GM03348 (cell line): ENCODE results near the gene TYMP.
A peak's percentile ranks its signal among the peaks of the same experiment; 100 is the strongest.

ENCODE experiments used
- DNase-seq: peaks from one replicate; pipeline ENCODE4 v3.0.0; 2012; ENCODE audit warnings: low spot score

TYMP gene, protein sequence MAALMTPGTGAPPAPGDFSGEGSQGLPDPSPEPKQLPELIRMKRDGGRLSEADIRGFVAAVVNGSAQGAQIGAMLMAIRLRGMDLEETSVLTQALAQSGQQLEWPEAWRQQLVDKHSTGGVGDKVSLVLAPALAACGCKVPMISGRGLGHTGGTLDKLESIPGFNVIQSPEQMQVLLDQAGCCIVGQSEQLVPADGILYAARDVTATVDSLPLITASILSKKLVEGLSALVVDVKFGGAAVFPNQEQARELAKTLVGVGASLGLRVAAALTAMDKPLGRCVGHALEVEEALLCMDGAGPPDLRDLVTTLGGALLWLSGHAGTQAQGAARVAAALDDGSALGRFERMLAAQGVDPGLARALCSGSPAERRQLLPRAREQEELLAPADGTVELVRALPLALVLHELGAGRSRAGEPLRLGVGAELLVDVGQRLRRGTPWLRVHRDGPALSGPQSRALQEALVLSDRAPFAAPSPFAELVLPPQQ

DNA sequence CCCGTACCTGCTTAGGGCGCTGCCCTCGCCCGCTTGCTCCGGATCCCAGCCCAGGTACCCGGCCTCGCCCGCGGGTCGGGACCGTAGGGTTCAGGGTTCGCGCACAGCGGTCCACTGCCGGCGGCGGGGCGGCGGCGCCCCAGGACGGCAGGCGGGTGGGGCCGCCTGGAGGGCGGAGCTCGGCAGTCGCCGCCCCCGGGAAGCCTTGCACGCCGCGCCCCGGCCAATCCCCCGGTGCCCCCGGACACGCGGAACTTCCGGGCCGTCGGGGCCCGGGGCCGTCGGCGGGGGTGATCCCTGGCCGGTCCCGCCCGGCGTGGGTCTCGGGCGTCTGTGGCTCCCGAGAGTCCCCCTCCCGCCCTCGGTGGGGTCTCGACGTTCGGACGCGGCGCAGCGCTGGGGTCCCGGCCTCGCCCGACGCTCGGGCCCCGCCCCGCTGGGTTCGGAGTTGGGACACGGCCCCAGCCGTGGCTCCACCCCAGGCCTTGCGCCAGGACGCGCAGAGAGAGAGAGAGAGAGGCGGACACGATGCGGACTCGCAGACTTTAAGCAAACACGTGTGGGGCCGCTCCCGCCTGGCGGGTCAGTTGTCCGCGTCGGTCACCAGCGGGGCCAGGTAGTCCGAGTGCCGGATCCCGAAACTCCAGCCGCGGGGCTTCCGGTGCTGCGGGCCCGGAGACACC lies at the start of gene TYMP:
TYMP (minus strand) TSS at position 116 of the 683 bp plus-strand sequence. CDS start 303 bp downstream, outside the sequence.
- DNase-seq: peak; percentile 89

DNA sequence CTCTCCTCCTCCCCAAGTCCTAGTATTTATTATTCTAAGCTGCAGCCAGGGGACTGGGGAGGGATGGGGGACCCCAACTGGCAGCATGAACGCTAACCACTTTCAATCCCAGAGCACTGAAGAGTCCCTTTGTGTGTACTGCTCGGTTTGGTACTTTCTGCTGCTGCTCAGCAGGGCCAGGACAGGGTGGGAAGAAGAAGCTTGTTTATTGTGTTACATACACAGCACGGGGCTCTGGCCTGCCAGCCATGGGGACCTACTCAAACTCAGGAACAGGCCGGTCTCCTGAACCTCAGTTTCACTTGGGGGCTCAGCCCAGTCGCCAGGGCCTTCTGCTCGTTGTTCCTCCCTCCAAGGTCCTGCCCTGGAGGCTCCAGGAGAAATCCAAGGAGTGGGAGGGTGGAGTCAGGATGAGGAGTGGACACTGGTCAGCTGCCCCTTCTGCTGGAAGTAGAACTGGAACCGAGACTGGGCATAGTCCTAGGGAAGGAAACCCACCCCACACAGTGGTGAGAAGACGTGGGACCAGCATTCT lies 49.0 kb upstream of the TYMP start:
- DNase-seq: no peak

DNA sequence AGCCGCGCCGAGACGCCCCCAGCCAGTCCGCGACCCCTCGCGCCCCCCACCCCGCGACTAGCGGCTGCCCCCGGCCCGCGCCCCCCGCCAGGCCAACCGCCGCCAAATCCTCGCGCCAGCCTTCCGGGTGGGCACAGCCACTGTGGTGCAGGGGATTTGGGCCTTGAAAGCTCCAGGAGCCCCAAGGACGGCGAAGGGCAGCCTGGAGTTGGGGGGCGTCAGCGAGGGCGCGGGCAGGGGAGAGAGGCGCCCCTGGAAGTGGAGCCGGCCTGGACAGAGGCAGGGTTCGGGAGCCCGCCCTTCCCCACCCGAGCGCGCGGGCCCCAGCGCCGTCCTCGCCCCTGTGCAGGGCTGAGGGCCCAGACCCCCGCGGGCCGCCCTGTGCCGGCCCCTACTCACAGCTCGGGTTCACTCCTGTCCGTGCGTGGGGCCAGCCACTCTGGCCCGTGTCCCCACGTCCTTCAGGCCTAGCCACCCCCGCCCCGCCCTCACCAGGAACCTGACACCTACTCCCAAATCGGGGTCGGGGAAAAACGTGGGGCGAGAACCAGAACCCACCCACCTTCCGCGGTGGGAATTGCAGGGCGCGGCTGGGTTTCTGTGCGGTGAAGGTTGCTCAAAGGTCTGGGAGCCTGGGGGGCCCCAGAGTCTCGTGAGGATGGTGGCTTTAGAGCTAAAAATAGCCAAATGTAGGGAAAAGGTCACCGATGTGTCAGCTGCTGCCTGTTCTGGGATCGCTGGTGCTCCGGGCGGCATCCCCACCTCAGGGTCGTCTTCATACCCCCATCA lies 48.4 kb upstream of the TYMP start, which contains the start of gene CPT1B:
CPT1B (minus strand) TSS at position 441 of the 789 bp plus-strand sequence. CDS start 512 bp downstream, outside the sequence.
- DNase-seq: peak; percentile 30

DNA sequence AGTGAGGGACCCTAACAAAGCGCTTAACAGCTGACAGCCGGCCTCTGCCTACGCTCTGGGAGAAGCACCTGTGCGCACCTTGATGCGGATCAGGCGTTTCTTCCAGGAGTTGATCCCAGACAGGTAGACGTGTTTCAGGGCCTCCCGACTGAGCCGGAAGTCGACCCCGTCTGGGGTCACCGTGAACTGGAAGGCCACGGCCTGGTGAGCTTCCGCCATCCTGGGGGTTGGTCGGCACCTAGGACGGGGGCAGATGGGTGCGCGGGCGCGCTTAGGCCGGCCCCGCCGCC lies 47.8 kb upstream of the TYMP start:
- DNase-seq: no peak

DNA sequence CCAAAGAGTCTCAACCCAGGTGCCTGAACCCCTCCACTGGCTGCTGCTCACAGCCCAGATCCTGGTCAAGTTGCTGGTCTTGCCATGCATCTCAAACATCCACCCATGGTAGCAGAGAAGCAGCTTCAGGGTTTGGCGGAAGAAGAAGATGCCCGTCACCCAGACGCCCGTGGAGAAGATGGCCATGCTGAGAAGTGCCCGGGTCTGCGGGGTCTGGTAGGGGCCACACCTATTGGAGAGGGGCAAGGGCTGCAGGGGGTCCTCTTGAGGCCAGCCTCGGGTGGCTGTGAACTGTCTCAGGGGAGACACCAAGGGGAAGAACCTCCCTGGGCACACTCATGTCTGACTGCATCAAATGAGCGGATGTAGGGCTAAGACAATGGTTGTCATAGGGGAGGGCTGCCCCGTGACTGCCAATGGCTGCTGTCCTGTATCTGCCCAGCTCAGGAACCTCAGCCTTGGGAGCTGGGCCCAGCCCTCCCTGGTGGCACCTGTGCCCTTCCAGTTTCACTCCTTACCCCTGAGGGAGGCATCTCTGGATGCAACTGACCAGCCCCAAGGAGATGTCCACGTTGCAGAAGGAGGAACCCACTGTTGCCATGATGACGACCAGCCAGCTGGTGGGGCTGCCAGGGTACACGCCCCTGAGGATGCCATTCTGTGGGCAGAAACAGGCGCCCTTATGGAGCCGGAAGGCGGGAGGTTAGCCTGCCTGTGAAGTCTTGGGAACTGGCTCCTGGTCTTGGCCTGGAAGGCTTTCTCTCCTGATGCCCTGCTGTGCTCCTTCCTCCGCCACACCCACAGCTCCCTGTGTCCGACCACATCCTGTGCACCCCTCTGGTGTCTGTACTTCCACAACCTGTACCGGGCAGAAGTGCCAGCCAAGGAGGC lies 47.2 kb upstream of the TYMP start:
- no peak for DNase-seq

DNA sequence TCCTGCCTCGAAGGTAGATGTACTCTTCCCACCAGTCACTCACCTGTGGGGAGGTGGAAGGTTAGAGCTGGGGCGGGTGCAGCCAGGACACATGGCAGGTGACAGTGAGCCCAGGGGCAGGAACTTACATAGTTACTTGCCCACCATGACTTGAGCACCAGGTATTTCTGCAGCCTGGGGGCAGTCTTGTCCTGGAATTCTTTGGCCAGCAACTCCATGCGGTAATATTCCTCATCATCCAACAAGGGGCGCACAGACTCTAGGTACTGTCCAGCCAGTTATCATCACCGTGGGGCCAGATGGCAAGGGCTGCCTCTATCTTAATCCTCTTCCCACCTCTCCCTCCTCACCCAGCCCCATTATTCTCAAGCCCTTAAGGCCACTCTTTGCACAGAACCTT lies 46.3 kb upstream of the TYMP start:
- DNase-seq: no peak

DNA sequence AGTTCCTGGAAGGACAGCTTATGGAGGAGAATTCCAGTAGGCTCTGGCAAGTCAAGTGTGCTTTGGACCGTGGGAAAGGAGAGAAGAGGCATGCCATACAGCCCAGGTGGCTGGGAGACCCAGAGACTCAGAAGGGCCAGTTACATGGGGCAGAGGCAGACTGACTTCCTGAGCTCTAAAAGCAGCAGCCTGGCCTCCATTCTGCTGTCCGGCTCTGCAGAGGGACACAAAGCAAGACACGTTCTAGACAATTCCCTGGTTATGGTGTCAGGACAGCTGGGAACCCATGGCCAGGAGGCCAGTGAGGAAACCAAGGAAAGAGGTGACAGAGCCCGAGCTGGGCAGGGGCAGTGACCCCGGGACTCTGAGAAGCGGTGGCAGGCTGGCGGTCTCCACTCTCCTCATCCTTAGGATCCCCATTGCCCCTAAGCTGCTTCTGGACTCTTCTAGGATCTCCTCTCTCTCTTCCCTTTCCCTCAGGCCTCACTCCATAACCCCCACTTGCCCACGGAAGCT lies 45.7 kb upstream of the TYMP start:
- no peak for DNase-seq

DNA sequence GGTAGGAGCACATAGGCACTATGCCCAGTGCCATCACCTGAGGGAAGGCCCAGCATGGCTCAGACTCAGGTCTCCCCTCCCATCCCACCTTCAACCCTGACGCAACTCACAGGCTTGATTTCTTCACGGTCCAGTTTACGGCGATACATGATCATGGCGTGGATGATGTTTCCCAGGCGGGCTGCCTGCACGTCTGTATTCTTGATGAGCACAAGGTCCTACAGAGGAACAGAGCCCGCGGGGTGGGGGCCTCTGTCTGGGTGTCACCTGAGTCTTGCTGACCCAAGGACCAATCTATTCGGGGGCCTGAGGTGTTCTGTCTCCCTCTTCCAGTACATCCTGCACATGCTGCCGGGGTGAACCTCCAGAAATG lies 44.6 kb upstream of the TYMP start:
- DNase-seq: no peak

DNA sequence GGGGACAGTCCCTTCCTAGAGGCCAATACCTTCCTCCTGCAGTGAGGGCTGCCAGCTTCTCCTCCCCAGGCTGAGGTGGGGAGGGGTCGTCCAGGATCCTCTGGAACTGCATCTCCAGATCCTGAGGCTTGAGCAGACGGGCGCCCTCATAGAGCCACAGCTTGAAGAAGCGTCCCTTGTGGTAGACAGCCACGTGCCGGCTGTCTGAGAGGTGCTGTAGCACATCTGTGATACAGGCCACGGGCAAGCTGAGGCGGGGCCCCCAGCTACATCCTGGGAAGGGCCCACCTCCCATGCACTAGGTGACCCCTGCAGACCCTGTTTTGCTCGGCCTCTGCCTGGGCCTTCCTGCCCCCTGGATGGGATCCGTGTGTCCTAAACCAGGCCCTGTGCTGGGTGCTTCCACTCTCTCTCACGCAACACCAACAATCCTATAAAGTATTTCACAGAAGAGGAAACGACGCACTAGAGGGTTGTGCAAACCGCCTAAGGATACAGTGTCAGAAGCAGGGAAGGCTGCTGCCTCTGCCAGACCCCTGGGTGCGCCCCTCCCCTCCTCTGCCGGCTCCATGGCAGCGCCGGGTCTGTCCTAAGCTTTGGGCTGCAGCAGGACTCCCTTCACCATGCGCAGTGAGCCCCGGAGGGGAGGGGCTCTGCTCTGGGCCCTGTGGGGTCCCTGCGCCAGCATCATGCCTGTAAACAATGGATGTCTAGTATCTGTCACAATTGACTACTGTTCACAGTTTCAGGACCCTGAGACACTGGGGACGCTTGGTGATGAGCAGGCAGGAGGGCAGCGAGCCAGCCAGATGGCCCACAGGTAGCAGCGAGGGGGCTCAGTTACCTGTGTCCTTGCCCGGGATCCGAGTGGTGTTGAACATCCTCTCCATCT lies 43.9 kb upstream of the TYMP start:
- DNase-seq: no peak

DNA sequence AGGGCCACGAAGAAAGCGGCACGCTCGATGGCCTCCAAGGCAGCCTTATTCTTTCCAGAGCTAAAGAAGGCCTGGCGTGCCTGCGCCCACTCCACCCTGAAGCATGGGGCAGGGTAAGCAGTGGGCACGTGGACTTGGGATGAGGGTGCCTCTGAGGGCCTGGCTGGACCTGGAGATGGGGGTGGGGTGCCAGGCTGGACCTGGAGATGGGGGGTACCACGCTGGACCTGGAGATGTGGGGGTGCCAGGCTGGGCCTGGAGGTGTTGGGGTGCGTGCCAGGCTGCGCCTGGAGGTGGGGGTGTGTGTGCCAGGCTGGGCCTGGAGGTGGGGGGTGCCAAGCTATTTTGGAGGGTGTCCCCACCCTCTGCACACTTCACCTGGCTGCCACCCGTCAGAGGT lies 43.2 kb upstream of the TYMP start:
- no peak for DNase-seq

DNA sequence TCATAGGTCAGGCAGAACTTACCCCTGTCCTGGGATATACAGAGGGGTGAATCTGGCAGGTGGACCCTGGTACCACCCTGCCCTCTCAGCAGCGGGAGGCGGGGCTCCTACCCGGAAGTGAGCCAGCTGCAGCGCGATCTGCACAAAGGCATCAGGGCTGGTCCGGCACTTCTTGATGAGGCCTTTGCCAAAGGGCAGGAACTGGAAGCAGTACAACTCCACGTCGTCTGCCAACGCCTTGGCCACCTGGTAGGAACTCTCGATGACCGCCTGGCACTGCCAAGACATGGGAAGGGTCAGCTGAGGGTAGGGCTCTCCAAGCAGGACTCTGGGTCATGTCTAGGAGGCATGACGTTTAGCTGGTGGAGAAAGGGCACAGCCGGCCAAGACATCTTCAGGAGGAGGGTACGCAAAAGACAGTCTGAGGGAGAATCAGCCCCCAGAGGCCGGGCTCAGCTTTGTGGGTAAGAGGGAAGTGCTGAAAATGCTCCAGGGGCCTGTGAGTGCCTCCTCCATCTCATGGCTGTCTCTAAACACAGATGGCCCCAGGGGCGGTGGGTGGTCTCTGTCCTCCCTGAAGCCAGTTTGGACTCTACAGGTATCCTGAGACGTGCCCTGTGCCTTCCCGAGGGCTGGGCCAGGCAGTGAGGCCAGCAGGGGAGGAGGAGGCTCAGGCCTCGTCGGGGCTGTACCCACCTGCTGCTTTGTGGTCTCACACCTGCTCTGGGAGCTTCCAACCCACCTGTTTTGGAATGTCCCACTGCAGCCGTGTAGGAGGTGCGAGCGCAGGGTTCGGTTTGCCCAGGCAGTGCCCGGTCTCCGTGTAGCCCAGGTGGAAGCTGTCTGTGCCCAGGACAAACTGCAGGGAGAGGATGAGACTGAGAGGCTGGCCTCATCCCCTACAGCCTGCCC lies 41.7 kb upstream of the TYMP start:
- DNase-seq: no peak

DNA sequence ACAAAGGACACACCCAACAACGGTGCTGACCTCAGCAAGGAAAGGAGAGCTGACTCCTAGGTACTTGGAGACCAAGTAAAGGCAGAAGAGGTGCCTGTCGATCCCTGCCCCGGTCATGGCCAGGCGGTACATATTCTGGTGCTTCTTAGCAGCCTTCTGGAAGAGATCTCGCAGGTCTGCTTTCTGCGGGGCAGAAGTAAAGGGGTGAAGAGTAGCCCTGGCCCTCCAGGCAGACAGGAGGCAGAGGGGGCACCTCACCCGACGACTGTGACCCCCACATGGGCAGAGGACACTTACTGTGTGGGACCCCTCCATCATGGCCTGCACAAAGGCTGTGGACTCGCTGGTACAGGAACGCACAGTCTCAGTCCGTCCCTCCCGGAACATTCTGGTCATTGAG lies 41.0 kb upstream of the TYMP start:
- no peak for DNase-seq

DNA sequence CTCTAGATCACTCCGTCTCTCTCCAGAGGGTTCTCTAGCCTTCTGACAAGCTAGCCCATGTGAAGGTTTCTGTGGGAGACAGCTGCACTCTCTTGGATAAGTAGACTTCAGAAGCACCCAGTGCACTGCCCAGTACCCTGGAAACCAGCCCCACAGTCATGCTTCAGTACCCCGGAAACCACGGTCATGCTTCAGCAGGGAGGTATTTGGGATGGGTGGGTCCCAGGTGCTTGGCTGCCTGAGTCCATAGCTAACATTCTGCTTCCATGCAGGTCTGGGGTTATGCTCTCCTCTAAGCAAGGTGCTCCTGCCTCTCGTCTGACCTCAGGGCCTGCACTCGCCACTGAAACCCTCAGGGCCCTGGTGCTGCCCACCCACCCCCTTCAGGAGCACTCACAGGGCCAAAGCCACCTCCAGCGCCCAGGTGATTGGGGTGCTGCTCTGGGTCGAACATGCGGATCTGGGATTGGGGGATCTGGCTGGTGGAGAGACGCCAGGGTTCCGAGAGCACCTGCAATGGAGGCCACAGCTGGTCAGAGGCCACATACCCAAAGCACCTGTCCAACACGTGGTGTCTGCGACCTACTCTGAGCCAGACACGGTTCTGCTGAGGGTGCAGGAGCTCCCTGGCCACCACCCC lies 40.2 kb upstream of the TYMP start:
- no peak for DNase-seq

DNA sequence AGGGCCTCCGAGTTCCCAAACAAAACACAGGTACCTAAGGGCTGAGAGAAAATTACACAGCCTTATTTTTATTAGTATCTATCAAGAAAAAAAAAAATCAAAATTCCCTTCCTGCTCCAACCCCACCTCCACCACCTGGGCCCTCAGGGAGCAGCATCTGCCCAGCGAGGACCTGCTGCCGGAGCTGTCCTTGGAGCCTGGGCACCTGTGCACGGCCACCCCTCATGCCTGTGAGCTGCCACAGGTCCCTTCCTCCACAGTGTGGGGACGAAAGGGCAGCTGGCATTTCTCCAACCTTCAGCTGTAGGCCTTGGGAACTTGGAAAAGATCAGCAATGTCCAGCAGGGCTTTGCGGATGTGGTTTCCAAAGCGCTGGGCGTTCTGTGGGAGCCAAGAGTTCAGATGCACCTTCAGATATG lies 39.2 kb upstream of the TYMP start:
- no peak for DNase-seq

DNA sequence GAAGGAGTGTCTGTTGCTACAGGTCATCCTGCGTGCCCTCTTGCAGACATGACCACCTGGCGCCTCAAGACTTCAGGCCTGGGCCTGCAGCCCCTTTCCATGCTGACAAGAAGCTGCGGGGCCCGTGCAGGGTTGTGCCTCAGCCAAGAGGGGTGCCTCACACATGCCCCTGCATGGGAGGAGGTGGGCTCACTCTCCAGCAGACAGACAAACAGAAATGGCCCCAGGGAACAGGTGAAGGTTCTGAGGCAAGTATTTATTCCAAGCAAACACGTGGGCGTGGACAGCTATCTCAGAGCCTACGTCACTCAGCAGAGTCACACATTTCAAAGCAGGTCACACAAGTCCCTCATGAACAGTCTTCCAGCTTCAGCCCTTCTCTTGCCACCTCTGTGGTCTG lies 38.8 kb upstream of the TYMP start:
- DNase-seq: no peak

DNA sequence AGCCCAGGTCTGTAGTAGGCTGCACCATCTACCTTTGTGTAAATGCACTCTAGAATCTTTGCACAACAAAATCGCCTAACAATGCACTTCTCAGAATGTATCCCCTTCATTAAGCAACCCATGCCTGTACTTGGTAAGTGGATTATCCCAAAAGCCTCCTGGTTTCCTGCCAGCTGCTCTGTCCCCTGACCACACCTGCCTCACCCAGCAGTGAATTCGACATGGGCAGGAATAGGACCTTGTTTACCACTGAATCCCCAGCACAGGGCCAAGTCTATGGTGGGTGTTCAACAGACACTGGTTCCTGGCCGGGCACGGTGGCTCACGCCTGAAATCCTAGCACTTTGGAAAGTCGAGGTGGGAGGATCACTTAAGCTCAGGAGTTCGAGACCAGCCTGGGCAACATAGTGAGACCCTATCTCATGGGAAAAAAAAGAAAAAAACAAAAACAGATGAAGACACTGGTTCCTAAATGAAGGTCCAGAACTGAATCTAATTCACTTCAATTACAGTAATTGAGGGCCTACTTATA lies 38.0 kb upstream of the TYMP start:
- no peak for DNase-seq

DNA sequence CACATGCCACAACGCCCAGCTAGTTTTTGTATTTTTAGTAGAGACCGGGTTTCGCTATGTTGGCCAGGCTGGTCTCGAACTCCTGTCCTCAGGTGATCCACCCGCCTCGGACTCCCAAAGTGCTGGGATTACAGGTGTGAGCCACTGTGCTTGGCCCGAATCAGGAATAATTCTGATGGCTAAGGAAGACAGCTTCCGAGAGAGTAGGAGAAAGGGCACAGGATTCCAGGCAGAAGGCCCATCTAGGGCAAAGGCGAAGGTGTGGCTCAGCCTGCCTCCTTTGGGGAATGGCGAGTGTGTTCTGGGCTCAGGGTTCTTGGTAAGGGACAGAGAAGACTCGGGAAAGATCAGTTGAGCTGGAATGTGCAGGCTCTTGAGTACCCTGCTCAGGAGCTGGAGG lies 34.5 kb upstream of the TYMP start:
- no peak for DNase-seq

DNA sequence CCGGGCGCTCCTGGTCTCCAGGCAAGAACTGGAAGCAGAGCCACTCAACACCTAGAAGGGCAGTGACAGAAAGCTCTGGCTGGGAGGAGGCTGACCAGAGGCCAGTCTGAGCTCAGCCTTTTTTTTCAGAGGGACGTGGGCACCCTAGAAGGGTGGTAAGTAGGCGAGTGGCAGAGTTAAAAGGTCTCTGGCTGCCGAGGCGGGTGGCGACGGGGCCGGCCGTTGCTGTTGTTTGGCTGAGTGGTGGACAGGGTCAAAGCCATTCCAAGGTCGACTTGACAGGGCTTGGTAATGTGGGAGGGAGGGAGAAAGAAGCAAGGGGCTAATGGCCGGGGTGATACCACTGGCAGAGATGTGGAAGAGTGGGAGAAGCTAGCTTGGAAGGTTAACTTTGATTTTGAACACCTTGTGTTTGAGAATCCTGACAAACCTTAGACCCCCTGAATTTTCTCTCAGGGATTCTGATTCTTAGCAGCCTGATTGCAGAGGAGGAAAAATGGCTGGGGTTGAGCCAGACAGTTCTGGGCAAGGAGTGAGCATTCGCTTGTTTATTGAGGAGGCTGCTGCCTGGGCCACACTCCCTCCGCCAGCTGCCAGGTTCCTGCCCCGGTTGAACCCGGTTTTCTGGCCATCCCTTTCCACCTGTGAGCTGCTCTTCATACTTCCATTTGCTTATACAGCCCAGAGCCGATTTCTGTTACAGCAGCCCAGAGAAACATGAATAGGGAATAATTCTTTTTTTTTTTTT lies 33.8 kb upstream of the TYMP start:
- DNase-seq: no peak
